ENCODE results near the gene UPK1A. TPM values are rescaled to one million over a fixed set of nuclear protein-coding genes. Genes with fewer than 3 reads are reported as not detected.

Gene UPK1A
- total and polyA plus RNA-seq, 2 donors (not counting 1 experiment from before 2014, with no cell fraction given) = 0.16 TPM; not detected in 1

- POLR2A ChIA-PET = interaction anchor here (1.2 to 2.2 kb wide), 2 partner anchors 15 to 18 kb away, joined by 6 to 7 read pairs; no protein-coding TSS in a partner anchor
- intact Hi-C loops (cut with micrococcal nuclease) = no loop called here
Measured at GRCh38 chr19:35696835-35697234, 30.5 kb downstream of the UPK1A start.

More at GRCh38 chr19:35696835-35697234, 30.5 kb downstream of the UPK1A start:
- Mint-ChIP-seq H3K9me3 (ENCODE audit: insufficient read depth) (no peaks in the 10 kb centered on the region), H3K27ac (no peak overlapping the region), H3K4me1 (no peaks in the 10 kb centered on the region), H3K27me3 (no peaks in the 10 kb centered on the region), H3K4me3 (no peak overlapping the region)
- Histone ChIP-seq H3K4me3 (ENCODE audit: control extremely low read depth in 1 of 5, extremely low read depth in 1 of 5, insufficient read depth in 1 of 5, low read depth in 2 of 5, low read length in 4 of 5) (no peak overlapping the region), H3K4me1 (ENCODE audit: control insufficient read depth in 2 of 2, insufficient read depth in 2 of 2, low read length in 2 of 2) (peaks cover 0 to 4% of the 10 kb centered on the region in 2 donors), H3K9ac (ENCODE audit: low read length) (no peak overlapping the region), H2AFZ (ENCODE audit: insufficient read depth, low read depth, low read length, poor library complexity, severe bottlenecking) (no peak overlapping the region), H3K9me3 (ENCODE audit: control extremely low read depth in 1 of 3, control insufficient read depth in 2 of 3, insufficient read depth in 1 of 3, low read length in 2 of 3) (no peaks in the 10 kb centered on the region), H4K20me1 (ENCODE audit: control insufficient read depth, insufficient read depth, low read length, poor library complexity, severe bottlenecking) (no peaks in the 10 kb centered on the region), H3K27ac (ENCODE audit: low read length in 2 of 2) (no peak overlapping the region), H3K79me2 (ENCODE audit: control insufficient read depth, insufficient read depth, low read length) (no peaks in the 10 kb centered on the region), H3K27me3 (replicated peaks in 1 of 4; ENCODE audit: control extremely low read depth in 1 of 4, control insufficient read depth in 3 of 4, insufficient read depth in 4 of 4, low read length in 3 of 4) (no peaks in the 10 kb centered on the region), H3K4me2 (replicated peaks; ENCODE audit: low read depth, low read length, poor library complexity, severe bottlenecking) (no peak overlapping the region), H3K36me3 (replicated peaks in 1 of 2; ENCODE audit: control extremely low read depth in 1 of 2, control insufficient read depth in 1 of 2, extremely low read depth in 1 of 2, insufficient read depth in 2 of 2, low read length in 1 of 2) (no peaks in the 10 kb centered on the region)
- no peak for ATAC-seq (ENCODE audit: low read depth)
- DNase-seq = no peak
- TF ChIP-seq EZH2 (IDR thresholded peaks at IDR 0.05; ENCODE audit: borderline replicate concordance, insufficient read depth, low read depth, low read length, poor library complexity, severe bottlenecking) (no peak), CTCF (IDR thresholded peaks at IDR 0.05) (no peak)
- CTCF ChIA-PET = interaction anchor here (1.2 to 7.7 kb wide), 5 partner anchors 11 to 189 kb away, joined by 3 to 123 read pairs (median 4); no protein-coding TSS in a partner anchor
- WGBS (ENCODE audit: insufficient coverage) = 87% methylated on average over 4 of the region's 4 CpGs

Measured in B cell (primary cell).